SK-N-SH treated with all-trans-retinoic acid at 6 μM for 48 hours (cell line): ENCODE results near the gene NINJ2.

Experiments used
- ARNTL ChIP-seq: fragments of 450-650 bp; formaldehyde crosslinking; IDR thresholded peaks from 2 replicates; pipeline ENCODE4 v1.5.0; 2020; ENCODE audit warnings: low read depth, mild to moderate bottlenecking, moderate library complexity, borderline replicate concordance
- BACH2 ChIP-seq: fragments of 250-450 bp; sonication (Bioruptor Pico); IDR thresholded peaks from 2 replicates; pipeline ENCODE4 v1.9.0; 2021; ENCODE audit warnings: mild to moderate bottlenecking, borderline replicate concordance
- CREB5 ChIP-seq: fragments of 250-450 bp; sonication (Bioruptor Pico); IDR thresholded peaks from 2 replicates; pipeline ENCODE4 v1.5.1; 2020; ENCODE audit warnings: low read depth, mild to moderate bottlenecking, moderate library complexity
- CSDC2 ChIP-seq: fragments of 250-450 bp; sonication (Bioruptor Pico); IDR thresholded peaks from 2 replicates; pipeline ENCODE4 v1.5.0; 2020; ENCODE audit warnings: mild to moderate bottlenecking, moderate library complexity
- ISL1 ChIP-seq: fragments of 250-450 bp; sonication (Bioruptor Pico); IDR thresholded peaks from 2 replicates; pipeline ENCODE4 v2.1.2; 2022; ENCODE audit warnings: mild to moderate bottlenecking, moderate library complexity
- OSR1 ChIP-seq: fragments of 250-450 bp; sonication (Bioruptor Pico); IDR thresholded peaks from 2 replicates; pipeline ENCODE4 v1.8.0; 2022; ENCODE audit warnings: moderate library complexity, mild to moderate bottlenecking, inconsistent platforms
- PATZ1 ChIP-seq: fragments of 250-450 bp; sonication (Bioruptor Pico); IDR thresholded peaks from 2 replicates; pipeline ENCODE4 v1.8.0; 2020; ENCODE audit warnings: mild to moderate bottlenecking, moderate library complexity, borderline replicate concordance
- POU6F1 ChIP-seq: fragments of 250-450 bp; sonication (Bioruptor Pico); IDR thresholded peaks from 2 replicates; pipeline ENCODE4 v1.8.0; 2021; ENCODE audit warnings: low read depth, mild to moderate bottlenecking, moderate library complexity, borderline replicate concordance
- TOX ChIP-seq: fragments of 250-450 bp; sonication (Bioruptor Pico); IDR thresholded peaks from 2 replicates; pipeline ENCODE4 v1.8.0; 2021; ENCODE audit warnings: mild to moderate bottlenecking, moderate library complexity, borderline replicate concordance
- ZFP3 ChIP-seq: fragments of 250-450 bp; sonication (Bioruptor Pico); IDR thresholded peaks from 2 replicates; pipeline ENCODE4 v1.5.0; 2020; ENCODE audit warnings: mild to moderate bottlenecking, moderate library complexity
- ZFP30 ChIP-seq: fragments of 450-650 bp; formaldehyde crosslinking; IDR thresholded peaks from 2 replicates; pipeline ENCODE4 v1.5.0; 2022; ENCODE audit warnings: mild to moderate bottlenecking, moderate library complexity
- ZNF565 ChIP-seq: fragments of 450-650 bp; formaldehyde crosslinking; conservative IDR thresholded peaks from 2 replicates; pipeline ENCODE4 v1.5.0; 2020; ENCODE audit warnings: low read depth, mild to moderate bottlenecking, moderate library complexity
- ZNF70 ChIP-seq: fragments of 450-650 bp; formaldehyde crosslinking; IDR thresholded peaks from 2 replicates; pipeline ENCODE4 v1.5.0; 2020; ENCODE audit warnings: mild to moderate bottlenecking, moderate library complexity

- TF ChIP-seq BACH2 (CRISPR knock-in tag) (no peak), ARNTL (CRISPR knock-in tag) (no peak), CREB5 (CRISPR knock-in tag) (no peak), ZNF565 (CRISPR knock-in tag) (no peak), ISL1 (no peak), TOX (CRISPR knock-in tag) (no peak), POU6F1 (no peak), PATZ1 (CRISPR knock-in tag) (no peak), OSR1 (CRISPR knock-in tag) (no peak), ZFP30 (CRISPR knock-in tag) (no peak), ZNF70 (CRISPR knock-in tag) (no peak), CSDC2 (CRISPR knock-in tag) (no peak), ZFP3 (no peak)
Measured at GRCh38 chr12:552466-552865, 110.8 kb downstream of the NINJ2 start.
